Stimulated activated CD8-positive, alpha-beta memory T cell treated with anti-CD3 and anti-CD28 coated beads, Interleukin-2, amount 100 ng/mL, for 1 hour (primary cell): ENCODE data around the gene TAS1R2.
"Not testable (repeated sequence)": the region's sequence is repeated elsewhere in the genome, so short reads cannot be mapped to it uniquely, and the experiment has no call there.

Experiments used
- DNase-seq, 2 donors: peaks; one replicate each; pipeline ENCODE4 v3.0.0-alpha.2; 2020; ENCODE audit warnings: low read depth in 2 of 2

Gene TAS1R2

DNA sequence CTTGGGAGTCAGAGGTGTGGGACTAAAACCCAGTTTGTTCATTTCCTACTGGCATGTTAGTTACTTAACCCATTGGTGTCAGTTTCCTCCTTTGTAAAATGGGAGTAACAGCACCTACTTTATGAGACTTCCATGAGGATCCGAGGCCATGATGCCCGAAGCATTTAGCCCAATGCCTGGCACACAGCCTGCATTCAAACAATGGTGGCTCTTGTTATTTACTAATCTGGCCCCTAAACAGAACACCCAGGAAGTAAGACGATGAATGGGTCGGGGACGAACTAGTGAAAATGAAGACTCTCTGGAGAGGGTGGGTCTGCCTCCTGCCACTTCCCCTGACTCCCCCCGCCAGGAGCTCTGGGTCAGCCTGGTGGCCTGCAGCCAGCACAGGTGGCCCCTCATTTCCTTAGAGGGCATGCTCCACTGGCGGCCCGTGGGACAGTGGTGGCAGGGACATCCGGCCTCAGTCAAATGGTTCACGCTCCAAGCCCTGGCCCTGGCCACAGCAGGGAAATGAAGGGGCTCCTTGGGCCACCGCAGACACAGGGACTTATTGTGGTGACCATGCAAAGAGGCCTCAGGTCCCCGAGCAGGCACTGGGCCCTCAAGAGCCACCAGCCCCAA lies 9.5 kb upstream of the TAS1R2 start:
- no peak for DNase-seq

DNA sequence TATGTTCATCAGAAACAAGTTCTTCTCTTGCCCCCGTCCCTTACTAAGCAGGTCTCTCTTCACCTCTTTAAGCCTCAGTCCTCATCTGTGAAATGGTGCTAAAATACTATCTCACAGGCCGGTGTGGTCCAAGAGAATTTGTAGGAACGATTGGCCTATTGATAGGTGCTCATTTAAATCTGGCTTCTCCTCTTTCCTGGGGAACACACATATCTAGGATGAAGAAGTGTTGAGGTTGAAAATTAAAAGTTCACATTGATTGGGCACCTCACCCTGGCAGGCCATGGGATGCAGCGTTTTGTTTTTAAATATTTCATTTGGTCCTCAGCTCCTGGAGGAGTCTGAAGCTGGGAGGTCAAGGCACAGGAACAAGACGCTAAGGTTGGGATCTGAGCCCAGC lies 8.9 kb upstream of the TAS1R2 start:
- DNase-seq: no peak

DNA sequence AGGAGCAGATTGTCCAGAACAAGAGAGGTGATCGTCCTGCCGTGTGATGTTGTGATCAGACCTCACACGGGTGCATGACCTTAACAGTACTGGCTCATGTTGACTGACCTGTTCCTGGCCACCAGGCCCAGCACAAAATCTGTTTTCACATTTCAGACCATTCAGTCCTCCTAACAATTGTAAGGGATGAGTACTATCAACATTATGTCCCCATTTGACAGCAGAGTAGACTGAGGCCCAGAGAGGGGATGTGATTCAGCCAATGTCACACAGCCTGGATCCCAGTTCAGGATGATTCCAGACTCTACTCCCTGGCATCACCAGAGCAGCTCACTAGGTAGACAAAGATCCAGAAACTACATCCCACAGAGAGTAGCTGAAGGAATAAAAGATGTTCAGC lies 7.4 kb upstream of the TAS1R2 start:
- DNase-seq: no peak

DNA sequence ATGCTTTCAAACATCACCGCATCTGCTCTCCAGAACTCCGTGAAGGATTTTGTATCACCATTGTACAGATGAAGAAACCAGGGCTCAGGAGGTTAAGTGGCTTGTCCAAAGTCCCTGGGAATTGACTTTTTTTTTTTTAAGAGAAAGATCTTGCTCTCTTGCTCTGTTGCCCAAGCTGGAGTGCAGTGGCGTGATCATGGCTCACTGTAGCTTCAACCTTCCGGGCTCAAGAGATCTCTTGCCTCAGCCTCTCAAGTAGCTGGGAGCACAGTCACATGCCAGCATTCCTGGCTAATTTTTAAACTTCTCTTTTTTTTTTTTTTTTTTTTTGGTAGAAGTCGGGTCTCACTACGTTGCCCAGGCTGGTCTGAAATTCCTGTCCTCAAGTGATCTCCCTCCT lies 6.9 kb upstream of the TAS1R2 start:
- DNase-seq: no peak

DNA sequence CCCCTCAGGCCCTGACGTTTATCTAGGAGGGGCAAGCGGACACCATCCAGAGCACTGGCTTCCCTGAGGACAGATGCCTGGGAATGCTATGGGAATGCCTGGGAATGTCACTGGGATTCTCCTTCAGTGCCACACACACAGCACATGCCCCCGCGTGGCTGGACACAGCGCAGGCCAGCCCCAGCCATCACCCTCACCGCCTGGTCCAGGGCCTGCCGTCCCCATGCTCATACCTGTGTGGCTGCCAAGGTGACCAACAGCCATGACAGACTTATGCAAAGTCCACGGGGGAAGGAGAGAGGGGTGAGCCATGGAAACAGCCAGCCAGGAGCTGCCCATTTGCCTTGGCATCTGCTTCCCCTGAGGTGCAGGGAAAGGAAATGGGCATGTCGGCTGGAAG lies 5.7 kb upstream of the TAS1R2 start:
- no peak for DNase-seq

DNA sequence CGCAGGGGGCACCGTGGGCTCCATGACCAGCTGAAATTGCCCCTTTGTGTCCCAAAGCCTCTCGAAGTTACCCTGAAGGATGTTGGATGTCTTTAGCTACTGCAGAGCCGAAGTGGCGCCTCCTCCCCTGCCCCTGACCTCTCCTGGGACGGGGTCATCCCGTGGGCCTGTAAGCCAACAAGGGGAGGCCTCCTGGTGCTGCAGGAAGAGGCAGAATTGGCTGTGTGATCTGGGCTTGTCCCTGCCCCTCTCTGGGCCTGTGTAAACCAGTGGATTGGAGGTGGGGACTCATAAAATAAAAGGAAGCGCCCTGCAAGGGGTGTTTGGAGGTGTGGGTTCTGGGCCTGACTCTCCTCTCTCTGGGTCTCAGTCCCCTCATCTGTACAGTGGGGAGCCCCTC lies 2.1 kb upstream of the TAS1R2 start:
- no peak for DNase-seq

DNA sequence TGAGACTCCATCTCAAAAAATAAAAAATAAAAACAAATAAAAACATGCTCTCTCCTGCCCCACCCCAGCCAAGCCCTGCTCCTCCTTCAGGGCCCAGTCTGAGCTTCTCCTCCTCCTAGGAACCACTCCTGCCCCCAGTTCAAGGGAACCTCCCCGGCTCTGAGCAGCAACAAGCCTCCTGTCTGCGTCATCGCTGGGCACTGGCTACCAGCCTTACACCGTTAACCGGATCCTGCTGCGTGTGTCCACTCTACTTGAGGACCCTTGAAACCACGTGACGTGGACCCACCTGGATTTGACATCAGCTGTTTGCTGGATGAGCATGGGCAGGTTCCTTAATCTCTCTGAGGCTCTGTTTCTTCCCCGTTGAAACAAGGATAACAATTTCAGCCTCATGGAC lies 1.6 kb upstream of the TAS1R2 start:
- no peak for DNase-seq

DNA sequence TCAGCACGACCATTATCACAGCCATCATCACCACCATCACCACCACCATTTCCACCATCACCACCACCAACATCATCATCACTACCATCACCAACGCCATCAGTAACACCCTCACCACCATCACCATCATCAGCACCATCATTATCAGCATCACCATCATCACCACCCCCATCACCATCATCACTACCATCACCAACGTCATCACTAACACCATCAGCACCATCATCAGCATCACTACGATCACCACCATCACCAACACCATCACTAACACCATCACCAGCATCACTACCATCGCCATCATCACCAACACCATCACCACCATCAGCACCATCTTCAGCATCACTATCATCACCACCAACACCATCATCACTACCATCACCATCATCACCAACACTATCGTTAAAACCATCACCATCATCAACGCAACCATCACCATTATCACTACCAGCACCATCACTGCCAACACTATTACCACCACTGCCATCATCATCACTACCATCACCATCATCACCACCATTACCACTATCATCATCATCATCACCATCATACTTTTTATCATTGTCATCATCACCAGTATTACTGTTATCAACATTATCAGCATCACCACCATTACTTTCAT lies 1.3 kb downstream of the TAS1R2 start:
- DNase-seq: no peak

DNA sequence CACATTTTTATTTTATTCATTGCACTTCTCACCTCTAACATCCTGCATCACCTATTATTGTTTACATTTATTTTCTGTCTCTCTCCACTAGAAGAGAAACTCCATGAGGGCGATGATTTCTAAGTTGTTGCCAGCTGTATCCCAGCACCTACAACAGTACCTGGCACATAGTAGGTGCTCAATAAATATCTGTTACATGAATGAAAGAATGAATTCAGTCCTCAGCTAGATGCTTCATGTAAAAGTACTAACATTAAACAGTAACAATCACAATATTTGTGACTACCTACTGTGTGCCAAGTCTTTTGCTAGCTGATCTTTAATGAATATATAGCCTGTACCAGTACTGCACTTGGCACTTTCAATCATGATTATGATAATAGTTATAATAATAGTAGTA lies 3.0 kb downstream of the TAS1R2 start:
- no peak for DNase-seq

DNA sequence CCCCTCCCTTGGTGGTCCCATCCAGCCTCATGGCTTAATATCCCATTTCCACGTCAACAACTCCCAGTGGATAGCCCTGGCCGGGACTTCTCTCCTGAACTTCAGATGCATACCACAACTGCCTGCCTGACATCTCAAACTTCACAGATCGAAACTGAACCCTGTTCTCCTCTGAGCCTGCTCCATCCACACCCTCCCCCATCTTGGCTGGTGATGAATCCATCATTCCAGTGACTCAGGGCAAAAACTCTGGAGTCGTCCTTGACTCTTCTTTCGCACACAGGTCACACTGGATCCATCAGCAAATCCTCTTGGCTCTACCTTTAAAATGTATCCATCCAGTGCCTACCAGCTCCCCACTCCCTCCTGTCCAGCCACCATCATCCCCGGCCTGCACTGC lies 3.9 kb downstream of the TAS1R2 start:
- DNase-seq: no peak

DNA sequence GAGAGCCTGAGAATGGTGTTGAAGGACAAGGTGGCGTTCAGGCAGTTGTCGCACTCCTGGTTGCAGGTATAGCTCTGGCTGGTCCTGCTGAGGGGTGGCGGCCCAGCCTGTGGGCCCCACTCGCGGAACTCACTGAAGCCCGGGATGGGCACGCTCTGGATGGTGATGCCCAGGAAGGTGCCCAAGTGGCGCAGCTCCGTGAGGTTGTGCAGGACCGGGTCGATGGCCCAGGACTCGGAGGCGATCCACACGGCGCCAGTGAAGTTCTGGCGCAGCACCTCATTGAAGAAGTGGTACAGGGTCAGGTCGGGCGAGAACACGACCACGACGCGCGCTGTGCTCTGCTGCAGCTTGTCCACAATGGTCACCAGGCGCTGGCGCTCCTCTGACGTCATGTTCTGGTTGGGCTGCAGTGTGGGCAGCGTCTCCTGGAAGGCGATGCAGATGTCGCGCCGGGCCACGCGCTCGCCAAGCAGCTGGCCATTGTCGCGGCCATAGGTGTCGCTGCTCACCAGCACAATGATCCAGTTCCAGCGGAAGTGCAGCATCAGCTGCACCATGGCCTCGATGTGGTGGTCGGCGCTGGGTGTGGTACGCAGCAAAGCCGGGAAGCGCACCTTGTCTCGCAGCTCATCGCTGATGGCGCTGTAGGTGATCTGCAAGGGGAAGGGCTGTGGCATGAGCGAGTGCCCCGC lies 5.0 kb downstream of the TAS1R2 start:
- DNase-seq: no peak

DNA sequence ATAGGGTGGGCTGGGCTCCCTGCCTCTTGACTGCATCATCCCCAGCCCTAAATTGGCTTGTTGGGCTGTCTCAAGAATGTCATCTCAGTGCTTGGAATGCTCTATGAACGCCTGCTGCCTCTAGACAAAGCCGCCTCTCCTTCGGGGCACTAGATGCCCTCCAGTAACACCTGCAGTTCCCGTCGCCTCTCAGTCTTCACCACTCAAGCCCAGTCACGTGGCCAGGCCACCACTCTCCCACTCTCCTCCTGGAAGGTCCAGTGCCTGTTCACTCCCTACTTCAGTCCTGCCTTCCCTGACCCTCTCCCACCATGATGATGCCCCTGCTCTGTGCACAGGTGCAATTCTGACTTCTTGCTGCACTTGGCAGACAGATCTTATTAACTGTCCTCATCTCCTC lies 7.0 kb downstream of the TAS1R2 start:
- DNase-seq: no peak

DNA sequence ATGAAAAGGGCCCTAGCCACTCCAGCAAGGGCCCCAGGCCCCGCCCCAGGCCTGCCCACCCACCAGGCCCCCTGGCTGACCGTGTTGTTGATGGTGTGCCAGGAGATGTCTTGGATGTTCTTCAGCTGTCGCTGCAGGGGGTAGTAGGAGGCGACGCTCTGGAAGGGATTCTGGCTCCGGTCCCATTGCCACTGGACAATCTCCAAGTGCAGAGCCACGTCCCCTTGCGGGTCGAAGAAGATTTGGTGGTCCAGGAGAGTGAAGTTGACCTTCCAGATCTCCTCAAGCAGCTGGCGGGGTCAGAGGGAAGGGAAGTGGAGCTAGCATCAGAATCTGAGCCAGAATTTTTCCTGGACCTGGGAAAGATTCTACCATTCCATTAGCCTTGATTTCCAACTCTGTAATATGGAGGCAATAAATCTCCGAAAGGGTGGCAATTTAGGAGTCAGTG lies 10.2 kb downstream of the TAS1R2 start:
- DNase-seq: no peak

DNA sequence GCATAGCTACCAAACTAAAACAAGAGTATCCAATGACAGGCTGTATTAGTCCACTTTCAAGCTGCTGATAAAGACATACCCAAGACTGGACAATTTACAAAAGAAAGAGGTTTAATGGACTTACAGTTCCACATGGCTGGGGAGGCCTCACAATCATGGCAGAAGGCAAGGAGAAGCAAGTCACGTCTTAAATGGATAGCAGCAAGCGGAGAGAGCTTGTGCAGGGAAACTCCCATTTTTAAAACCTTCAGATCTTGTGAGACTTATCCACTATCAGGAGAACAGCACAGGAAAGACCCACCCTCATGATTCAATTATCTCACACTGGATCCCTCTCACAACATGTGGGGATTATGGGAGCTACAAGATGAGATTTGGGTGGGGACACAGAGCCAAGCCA lies 11.7 kb downstream of the TAS1R2 start:
- not testable (repeated sequence) for DNase-seq

DNA sequence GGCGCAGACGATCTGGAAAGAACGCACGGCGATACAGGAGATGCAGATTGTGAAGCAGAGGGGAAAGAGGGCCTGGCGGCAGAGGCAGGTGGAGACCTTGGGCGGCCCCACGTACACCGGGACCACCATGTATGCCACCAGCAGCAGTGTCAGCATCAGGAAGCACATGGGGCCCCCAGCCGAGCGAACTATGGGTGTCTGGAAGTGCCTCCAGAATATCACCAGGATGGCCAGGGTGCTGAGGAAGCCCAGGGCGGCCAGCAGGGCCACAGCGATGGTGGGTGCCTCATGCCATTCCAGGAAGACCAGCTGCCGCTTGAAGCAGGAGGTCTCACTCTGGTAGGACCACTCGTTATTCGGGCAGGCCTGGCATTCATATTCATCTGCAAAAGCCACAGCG lies 19.3 kb downstream of the TAS1R2 start:
- DNase-seq: no peak

DNA sequence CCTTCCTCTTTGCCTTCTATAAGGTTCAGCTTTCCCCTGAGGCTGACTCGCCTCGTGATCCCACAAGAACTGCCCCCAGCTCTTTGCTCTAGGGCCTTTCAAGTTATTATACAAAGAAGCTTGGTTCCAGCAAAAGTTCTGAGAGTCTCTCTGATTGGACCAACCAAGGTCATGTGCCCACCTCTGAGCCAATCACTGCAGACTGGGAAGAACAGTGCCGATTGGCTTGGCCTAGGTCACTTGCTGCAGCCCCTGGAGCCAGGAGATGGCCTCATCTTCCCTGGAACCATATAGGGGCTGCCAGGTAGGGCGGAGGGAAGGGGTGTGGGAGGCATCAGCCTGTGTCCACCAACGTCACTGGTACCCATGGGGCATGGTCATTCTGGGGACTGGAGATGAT lies 22.8 kb downstream of the TAS1R2 start:
- no peak for DNase-seq

DNA sequence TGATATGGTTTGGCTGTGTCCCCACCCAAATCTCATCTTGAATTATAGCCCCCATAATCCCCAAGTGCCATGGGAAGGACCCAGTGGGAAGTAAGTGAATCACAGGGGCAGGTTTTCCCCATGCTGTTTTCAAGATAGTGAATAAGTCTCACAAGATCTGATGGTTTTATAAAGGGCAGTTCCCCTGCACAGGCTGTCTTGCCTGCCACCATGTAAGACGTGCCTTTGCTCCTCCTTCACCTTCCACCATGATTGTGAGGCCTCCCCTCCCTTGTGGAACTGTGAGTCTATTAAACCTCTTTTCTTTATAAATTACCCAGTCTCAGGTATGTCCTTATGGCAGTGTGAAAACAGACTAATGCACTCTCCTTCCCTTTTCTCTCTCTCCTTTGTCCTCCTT lies 27.1 kb downstream of the TAS1R2 start:
- not testable (repeated sequence) for DNase-seq

DNA sequence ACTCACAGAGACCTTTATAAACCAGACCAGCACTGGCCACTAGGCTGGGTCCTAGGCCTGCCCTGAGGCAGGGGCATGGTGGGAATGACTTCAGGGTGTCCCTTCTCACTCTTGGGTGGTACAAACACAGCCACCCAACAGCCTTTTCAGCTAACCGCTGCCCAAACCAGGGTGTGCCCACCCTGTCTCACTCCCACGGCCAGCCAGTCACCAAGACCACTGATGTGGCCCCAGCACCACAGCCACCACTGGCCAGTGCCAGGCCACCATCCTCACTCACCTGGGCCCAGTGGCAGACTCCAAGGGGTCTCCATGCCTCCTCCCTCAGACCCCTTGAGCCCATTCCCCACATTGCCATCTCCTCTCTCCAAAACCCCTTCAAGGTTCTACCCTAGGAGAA lies 27.8 kb downstream of the TAS1R2 start:
- DNase-seq: no peak

DNA sequence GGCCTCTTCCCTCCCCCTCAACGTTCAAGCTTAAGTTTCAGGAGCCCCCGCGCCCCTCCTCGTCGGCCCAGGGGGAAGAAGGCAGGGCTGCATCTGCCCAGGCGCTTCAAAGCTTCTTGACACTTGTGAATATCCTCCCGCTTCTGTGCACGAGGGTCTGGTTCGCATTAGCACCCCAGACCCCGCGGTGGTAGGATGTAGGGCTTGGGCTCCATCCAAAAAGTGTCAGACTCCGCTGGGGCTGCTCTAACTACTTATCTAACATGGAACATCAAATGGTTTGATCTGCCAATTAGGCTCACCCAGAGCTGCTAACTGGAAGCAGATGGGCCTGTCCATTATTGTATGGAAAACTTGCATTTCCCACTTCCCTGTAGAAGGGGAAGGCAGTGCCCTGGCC lies 28.9 kb downstream of the TAS1R2 start:
- no peak for DNase-seq

DNA sequence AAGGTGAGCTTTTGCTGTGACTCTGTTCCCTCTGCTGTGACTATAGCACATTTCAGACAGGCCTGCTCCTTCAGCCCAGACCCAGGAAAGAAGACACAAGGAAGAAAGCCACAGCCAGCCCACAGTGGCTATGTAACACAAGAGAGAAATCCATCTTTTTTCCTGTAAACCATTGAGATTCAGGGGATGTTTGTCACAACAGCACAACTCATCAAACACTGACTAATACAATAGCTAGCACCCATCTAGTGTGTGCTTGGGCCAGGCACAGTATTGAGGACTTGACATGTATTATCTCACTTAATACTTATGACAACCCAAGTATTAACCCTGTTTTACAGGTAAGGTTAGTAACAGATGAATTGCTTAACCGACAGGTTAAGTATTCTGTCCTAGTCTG lies 29.8 kb downstream of the TAS1R2 start:
- DNase-seq: no peak

DNA sequence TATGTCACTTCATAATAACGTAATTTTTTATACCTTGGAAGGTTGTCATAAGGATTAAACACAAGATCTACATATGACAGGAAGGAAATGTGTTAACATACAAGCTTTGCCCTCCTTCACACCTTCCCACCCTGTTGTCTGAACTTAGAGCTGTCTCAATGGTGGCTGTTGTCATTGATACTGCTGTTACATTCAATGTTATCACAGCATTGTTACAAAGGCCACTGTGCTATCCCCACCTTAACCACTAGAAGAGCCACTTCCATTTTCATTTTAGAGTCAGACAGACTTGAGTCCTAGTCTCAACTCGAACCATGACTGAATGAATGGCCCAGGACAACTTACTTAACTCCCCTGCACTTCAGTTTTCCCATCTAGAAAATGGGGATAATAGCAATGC lies 31.2 kb downstream of the TAS1R2 start:
- DNase-seq: no peak

DNA sequence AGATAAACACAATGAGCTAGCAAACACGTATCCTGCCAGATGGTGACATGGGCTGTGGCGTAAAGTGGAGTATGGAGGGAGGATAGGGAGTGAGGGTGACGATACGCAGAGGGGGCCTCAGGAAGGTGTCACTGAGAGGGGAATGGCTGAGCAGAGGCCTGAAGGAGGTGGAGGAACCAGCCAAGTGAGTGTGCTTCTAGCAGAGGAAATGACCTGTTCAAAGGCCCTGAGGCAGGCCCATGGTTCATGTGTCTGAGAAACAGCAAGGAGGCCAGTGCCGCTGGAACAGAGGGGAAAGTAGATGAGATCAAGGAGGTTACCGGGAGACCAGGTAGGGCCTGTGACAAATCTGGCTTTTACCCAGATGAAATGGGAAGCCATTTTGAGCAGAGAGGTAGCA lies 36.0 kb downstream of the TAS1R2 start:
- no peak for DNase-seq
